T1000 (cell line): ENCODE data around the gene PM20D1.
"Not testable (repeated sequence)": the region's sequence is repeated elsewhere in the genome, so short reads cannot be mapped to it uniquely, and the experiment has no call there.

ENCODE experiments used
- DNase-seq: peaks from one replicate; lab custom pipeline; 2025; ENCODE audit warnings: mixed read lengths; lab: John Stamatoyannopoulos, UW

The PM20D1 gene

DNA sequence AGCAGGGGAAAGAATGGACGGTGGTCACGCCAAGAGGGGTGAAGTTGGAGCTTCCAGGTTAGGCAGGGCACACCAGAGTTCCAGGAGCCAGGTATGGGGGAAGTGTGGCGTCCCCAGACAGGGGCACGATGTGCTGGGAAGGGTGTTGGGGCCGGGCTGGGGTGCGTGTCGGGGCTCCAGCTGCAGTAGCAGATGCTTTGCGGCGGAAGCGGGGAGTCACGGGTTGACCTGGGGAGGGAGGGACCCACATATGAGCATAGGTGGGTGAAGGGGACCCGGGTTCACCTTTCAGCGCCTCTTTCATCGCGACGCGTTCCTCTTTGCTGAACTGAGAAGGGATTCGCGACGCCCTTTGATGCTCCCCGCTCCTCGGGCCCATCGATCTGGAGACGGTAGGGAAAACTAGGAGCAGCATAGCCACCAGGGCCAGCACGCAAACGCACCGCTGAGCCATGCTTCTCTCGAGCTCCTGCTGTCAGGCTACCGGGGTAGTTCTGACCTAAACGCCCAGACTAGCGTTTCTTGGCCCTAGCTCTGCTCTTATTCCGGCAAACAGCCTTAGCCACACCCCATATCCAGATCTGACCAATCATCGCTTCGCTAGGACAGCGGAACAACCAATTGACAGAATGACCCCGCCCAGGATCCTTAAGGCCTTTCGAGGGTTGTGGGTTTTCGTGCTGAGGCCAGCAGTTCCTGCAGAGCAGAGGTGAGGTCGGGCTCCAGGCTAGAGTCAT is at the start of gene PM20D1:
Gene PM20D1 (minus strand): TSS at position 514 of the 737 bp plus-strand sequence. CDS start 60 bp downstream, at position 454.
- no peak for DNase-seq

DNA sequence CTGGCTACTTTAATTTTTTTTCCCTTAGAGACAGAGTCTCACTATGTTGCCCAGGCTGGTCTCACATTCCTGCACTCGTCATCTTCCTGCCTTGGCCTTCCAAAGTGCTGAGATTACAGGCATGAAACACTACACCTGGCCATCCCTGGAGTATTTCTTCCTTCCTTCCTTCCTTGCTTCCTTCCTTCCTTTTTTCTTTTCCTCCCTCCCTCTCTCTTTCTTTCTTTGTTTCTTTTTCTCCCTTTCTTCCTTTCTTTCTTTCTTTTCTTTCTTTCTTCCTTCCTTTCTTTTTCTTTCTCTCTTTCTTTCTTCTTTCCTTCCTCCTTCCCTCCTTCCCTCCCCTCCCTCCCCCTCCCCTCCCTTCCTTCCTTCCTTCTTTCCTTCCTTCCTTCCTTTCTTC is 46.4 kb upstream of the PM20D1 start:
- DNase-seq = no peak

GRCh38 chr1:205894119-205894518 is 44.2 kb upstream of the PM20D1 start:
- not testable (repeated sequence) for DNase-seq

- not testable (repeated sequence) for DNase-seq
These were observed 42.2 kb upstream of the PM20D1 start for GRCh38 chr1:205892175-205892574.

DNA sequence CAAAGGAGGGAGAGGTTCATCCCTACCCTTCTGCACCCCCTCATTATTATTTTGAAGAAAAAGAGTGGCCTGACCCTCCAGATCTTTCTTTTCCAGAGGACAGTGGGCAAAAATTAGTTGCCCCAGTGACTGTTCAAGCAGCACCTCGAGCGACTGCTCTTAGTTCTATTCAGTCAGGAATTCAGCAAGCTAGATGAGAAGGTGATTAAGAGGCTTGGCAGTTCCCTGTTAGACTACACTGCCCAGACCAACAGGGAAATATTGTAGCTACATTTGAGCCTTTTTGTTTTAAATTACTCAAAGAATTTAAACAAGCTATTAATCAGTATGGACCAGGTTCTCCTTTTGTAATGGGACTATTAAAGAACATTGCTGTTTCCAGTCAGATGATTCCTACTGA is 41.5 kb upstream of the PM20D1 start:
- DNase-seq = not testable (repeated sequence)

DNA sequence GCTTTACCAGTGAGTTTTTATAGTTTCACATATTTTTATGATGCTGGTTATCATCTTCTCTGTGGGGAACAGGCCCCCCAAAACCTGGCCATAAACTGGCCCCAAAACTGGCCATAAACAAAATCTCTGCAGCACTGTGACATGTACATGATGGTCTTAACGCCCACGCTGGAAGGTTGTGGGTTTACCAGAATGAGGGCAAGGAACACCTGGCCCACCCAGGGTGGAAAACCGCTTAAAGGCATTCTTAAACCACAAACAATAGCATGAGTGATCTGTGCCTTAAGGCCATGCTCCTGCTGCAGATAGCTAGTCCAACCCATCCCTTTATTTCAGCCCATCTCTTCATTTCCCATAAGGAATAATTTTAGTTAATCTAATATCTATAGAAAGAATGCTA is 40.7 kb upstream of the PM20D1 start:
- not testable (repeated sequence) for DNase-seq

DNA sequence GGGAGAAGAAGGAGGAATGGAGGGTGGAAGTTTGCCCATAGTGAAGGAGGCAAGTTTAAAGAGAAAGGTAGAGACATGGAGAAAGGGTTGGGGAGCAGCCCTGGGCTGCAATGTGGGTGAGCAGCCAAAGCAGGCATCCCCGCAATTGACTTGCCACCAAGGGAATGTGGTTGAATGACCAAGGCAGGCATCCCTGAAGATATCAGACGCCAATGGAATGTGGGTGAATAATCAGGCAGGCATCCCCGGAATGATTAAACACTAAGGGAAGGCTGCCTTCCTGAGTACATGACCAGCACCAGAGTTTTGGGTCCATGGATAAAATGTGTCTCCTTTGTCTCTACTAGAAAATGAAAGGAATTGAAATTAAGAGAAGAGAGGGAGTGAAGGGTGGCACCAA is 39.8 kb upstream of the PM20D1 start:
- DNase-seq = peak; percentile 64

DNA sequence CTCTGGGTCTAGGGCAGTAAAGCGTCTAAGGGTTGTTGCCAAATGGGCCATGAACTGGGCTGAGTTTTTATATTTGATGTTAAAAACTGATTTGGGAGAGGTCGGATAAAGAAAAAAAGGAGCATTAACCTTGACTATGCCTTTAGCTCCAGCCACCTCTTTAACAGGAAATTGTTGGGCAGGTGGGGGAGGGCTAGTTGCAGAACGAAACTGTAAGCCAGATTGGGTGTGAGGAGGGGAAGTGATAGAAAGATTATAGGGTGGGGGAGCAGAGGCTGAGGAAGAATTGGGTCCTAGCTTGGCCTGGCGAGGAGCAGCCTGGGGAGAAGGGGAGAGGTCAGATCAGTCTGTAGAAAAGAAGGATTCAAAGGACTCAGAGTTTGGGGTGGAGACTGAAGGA is 39.1 kb upstream of the PM20D1 start:
- DNase-seq = not testable (repeated sequence)

DNA sequence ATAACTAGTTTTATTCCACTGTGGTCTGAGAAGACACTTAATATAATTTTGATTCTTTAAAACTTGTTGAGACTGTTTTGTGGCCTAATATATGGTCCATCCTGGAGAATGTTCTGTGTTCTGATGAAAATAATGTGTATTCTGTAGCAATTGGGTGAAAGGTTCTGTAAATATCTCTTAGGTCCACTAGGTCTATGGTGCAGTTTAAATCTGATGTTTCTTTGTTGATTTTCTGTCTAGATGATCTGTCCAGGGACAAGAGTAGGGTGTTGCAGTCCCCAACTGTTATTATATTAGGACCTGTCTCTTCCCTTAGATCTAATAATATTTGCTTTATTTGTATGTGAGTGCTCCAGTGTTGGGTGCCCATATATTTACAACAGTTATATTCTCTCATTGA is 33.9 kb upstream of the PM20D1 start:
- DNase-seq = no peak

DNA sequence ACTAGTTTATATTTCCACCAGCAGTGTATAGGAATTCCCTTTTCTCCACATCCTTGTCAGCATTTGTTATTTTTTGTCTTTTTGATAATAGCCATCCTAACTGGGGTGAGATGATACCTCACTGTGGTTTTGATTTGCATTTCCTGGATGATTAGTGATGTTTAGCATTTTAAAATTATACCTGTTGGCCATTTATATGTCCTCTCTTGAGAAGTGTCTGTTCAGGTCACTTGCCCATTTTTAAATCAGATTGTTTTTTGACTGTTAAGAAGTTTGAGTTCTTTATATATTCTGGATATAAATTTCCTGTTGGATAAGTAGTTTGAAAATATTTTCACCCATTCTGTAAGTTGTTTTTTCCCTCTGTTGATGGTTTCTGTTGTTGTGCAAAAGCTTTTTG is 31.0 kb upstream of the PM20D1 start:
- no peak for DNase-seq

GRCh38 chr1:205879974-205880373 is 30.0 kb upstream of the PM20D1 start:
- DNase-seq = no peak

DNA sequence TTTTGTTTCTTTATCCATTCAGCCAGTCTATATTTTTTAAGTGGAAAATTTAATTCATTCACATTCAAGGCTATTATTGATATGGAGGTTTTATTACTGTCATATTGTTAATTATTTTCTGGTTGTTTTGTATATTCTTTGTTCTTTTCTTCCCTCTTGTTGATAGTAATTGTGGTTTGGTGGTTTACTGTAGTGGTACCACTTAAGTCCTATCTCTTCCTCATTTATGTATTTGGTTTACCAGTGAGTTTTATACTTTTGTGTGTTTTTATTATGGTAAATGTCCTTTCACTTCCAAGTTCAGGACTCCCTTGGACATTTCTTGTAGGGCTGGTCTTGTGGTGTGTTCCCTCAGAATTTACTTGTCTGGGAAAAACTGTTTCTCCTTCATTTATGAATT is 28.1 kb upstream of the PM20D1 start:
- no peak for DNase-seq

- DNase-seq = not testable (repeated sequence)
These were observed 23.2 kb upstream of the PM20D1 start for GRCh38 chr1:205873148-205873547.

- DNase-seq = no peak
These were observed 20.3 kb upstream of the PM20D1 start for GRCh38 chr1:205870236-205870635.

GRCh38 chr1:205861540-205861939 is 11.6 kb upstream of the PM20D1 start:
- no peak for DNase-seq

- DNase-seq = no peak
These were observed 8.4 kb upstream of the PM20D1 start for GRCh38 chr1:205858141-205858961.

DNA sequence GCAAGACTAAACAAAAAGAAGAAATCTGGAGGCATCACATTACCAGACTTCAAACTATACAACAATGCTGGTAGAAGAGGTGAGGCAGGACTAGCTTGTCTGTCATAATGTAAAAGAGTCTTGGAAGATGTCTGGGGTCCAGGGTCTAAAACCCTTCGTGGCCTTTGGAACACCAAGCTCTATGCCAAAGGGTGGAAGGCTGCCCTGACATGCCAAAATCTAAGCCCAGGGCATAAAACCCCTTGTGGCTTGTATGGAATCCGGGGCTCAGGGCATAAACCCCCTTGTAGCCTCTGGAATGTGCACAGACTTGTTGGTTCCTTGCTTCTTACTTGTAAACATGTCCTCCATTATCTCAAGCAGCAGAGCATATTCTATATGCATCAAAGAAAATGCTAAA is 7.6 kb upstream of the PM20D1 start:
- DNase-seq = not testable (repeated sequence)

DNA sequence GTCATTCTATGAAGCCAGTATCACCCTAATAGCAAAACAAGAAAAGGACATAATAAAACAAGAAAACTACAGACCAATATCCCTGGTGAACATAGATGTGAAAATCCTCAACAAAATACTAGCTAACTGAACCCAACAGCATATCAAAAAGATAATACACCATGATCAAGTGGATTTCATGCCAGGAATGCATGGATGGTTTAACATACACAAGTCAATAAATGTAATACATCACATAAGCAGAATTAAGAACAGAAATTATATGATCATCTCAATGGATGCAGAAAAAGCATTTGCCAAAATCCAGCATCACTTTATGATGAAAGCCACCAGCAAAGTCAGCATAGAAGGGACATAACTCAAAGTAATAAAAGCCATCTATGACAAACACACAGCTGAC is 6.5 kb upstream of the PM20D1 start:
- DNase-seq = no peak

DNA sequence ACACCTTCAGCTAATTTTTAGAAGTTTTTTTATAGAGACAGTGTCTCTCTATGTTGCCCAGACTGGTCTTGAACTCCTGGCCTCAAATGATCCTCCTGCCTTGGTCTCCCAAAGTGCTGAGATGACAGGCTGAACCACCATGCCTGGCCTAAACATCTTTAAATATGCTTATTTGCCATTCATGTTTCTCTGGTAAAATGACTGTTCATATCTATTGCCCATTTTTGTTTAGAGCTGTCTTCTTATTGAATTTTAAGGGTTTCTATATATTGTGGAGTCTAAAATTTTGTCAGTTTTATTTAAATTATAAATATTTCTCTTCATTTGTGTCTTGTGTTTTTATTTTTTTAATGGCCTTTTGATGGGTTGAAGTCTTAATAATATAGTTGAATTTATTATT is 3.0 kb upstream of the PM20D1 start:
- no peak for DNase-seq

GRCh38 chr1:205851993-205852392 is 2.1 kb upstream of the PM20D1 start:
- DNase-seq = no peak

DNA sequence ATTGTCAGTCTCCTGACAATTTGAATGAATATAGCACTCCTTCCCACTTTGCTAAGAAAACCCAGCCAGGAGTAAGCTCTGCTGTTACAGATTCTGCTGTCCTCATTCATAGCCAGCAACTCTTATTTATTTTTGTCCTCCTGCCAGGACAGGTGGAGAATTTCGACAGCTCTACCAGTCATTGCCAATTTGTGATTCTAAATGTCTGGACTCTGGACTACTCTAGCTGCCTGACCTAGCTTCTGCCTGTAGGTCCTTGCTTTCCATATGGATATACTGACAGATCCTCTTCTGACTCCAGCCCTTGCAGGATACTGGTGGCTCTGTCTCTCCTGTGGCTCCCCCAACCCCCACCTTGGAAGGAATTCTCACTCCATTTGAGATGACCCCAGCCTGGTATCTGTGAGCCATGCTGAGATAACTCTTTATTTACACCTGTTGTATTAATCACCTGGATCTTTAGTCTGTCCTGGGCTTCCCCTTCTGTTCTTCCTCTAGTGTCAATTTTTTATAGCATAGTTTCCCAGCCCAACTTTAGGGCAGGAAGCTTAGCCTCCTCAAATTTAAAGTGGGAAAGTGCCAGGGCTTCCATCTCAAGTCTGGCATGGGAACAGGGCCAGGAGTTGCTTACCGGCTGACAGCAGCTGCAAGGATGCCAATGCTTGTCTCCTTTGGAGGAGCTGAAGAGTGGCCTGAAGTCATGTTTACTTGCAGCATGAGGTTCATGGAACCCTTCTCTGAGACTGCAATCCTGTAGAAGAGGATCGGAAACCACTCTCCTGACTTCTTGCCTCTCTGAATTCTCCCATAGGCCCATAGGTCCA is 6.7 kb downstream of the PM20D1 start:
- DNase-seq = no peak

DNA sequence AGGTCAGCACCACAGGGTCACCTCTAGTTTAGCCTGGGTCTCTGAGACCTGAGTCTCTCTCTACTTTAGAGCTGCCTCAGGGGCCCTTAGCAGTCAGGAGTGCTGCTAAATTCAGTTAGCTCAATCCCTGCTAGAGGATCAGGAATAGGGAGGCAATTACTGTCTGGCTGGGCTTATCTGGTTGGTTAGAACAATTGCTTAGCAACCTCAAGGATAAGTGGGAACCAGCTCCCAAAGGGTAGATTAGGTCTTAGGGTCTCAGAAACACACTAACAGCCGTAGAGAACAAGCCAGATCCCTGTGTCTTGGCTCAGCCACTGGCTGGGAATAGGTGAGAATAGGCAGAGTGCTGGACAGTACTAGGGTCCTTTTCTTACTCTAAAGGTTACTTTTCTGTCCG is 7.7 kb downstream of the PM20D1 start:
- DNase-seq = no peak
